Astrocyte of the spinal cord (primary cell): ENCODE measurements around the gene N4BP2.
"Not testable (repeated sequence)": the region's sequence is repeated elsewhere in the genome, so short reads cannot be mapped to it uniquely, and the experiment has no call there.

ENCODE experiments used
- DNase-seq: peaks from one replicate; pipeline ENCODE4 v3.0.0; 2011; ENCODE audit warnings: low read depth, low spot score
- H3K4me3 ChIP-seq: 2 replicates; pipeline ENCODE4 v1.5.1; 2011; ENCODE audit warnings: low read depth, mild to moderate bottlenecking, low read length, moderate library complexity
- in situ Hi-C: cut with HindIII; loops from 2 replicates; pipeline ENCODE4 v1.10.0; 2017; ENCODE audit warnings: low sequenced_read_pairs
- TF ChIP-seq, protein P1 (sequence below): IDR thresholded peaks from 2 replicates; pipeline ENCODE4 v1.5.1; 2012; ENCODE audit warnings: low read depth, mild to moderate bottlenecking, low read length, inconsistent platforms

The N4BP2 gene

DNA sequence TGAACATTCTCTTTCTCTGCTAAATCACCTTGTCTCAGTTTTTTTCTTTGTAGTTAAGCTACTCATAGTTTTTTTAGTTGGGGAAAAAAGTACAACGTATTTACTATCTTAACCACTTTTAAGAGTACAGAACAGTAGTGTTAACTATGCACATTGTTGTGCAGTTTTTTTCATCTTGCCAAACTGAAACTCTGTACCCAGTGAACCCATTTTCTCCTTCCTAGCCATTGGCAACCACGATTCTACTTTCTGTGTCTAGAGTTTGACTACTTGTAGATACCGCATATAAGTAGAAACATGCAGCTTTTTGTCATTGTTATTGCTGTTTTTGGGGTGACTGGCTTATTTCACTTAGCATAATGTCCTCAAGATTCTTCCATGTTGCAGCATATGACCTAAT lies 10.0 kb downstream of the N4BP2 start:
- no peak overlapping the region for H3K4me3 ChIP-seq
- no peak for DNase-seq
- TF ChIP-seq, protein P1, sequence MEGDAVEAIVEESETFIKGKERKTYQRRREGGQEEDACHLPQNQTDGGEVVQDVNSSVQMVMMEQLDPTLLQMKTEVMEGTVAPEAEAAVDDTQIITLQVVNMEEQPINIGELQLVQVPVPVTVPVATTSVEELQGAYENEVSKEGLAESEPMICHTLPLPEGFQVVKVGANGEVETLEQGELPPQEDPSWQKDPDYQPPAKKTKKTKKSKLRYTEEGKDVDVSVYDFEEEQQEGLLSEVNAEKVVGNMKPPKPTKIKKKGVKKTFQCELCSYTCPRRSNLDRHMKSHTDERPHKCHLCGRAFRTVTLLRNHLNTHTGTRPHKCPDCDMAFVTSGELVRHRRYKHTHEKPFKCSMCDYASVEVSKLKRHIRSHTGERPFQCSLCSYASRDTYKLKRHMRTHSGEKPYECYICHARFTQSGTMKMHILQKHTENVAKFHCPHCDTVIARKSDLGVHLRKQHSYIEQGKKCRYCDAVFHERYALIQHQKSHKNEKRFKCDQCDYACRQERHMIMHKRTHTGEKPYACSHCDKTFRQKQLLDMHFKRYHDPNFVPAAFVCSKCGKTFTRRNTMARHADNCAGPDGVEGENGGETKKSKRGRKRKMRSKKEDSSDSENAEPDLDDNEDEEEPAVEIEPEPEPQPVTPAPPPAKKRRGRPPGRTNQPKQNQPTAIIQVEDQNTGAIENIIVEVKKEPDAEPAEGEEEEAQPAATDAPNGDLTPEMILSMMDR: no peak
- in situ Hi-C loops: no loop called here

DNA sequence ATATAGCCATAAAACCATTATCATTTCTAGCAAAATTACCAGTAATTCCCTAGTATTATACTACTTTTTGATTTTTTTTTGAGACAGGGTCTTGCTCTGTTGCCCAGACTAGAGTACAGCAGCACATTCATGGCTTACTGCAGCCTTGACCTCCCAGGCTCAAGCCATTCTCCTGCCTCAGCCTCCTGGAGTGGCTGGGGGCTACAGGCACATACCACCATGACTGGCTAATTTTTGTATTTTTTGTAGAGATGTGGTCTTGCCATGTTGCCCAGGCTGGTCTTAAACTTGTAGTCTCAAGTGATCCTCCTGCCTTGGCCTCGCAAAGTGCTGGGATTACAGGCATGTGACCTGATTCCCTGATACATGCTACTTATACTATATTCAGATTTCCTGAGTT lies 13.7 kb downstream of the N4BP2 start:
- H3K4me3 ChIP-seq: no peak overlapping the region
- TF ChIP-seq, protein P1: no peak
- in situ Hi-C loops: no loop called here
- DNase-seq: no peak

DNA sequence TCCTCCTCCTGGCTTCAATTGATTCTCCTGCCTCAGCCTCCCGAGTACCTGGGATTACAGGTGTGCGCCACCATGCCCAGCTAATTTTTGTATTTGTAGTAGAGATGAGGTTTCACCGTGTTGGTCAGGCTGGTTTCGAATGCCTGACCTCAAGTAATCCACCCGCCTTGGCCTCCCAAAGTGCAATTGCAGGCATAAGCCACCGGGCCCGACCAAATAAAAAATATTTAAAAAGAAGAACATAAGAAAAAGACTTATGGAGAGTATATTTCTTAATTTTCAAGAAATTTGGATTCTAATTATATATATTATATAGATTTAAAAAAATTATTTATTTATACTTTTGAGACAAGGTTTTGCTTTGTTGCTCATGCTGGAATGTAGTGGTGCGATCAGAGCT lies 29.8 kb downstream of the N4BP2 start:
- no peak for DNase-seq
- in situ Hi-C loops: no loop called here

DNA sequence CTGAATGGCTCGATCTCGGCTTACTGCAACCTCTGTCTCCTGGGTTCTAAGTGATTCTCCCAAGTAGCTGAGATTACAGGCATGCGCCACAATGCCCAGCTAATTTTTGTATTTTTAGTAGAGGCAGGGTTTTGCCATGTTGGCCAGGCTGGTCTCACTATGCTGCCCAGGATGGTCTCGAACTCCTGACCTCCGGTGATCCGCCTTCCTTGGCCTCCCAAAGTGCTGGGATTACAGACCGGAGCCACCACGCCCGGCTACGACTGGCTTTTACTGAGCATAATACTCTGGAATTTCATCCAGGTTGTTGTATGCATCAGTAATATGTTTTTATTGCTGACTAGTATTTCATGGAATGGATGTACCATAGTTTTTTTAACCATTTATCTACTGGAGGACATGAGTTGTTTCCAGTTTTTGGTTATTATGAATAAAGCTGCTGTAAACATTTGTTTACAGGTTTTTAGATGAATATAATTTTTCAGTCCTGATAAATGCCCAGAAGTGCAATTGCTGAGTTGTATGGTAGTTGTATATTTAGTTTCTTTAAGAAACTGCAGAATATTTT lies 31.2 kb downstream of the N4BP2 start:
- TF ChIP-seq, protein P1: no peak
- DNase-seq: no peak
- in situ Hi-C loops: no loop called here

More for the DNA sequence above, 29.8 kb downstream of the N4BP2 start:
- TF ChIP-seq, protein P1: no peak
- no peak overlapping the region for H3K4me3 ChIP-seq

DNA sequence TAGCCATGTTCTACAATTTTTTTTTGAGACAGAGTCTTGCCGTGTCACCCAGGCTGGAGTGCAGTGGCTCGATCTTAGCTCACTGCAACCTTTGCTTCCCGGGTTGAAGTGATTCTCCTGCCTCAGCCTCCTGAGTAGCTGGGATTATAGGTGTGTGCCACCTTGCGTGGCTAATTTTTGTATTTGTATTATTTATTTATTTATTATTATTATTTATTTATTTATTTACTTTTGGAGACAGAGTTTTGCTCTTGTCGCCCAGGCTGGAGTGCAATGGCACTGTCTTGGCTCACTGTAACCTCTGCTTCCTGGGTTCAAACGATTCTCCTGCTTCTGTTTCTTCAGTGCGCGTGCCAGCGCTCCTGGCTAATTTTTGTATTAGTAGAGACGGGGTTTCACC lies 36.8 kb downstream of the N4BP2 start:
- DNase-seq, in situ Hi-C loops, H3K4me3 ChIP-seq: not testable (repeated sequence)

More for the DNA sequence above, 31.2 kb downstream of the N4BP2 start:
- no peak overlapping the region for H3K4me3 ChIP-seq

DNA sequence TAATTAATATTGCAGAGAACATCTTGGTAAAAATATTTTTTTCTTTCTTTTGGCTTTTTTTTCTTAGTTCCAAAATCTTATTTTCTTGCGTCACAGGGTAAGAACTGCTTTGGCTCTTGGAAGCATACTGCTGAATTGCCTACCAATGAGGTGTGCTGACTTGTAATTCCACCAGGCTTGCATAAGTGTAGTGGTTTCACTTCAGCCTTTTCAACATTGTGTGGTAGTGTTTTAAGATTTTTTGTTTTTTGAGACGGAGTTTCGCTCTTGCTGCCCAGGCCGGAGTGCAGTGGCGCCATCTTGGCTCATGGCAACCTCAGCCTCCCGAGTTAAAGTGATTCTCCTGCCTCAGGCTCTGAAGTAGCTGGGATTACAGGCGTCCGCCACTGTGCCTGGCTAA lies 42.4 kb downstream of the N4BP2 start:
- H3K4me3 ChIP-seq: no peak overlapping the region
- TF ChIP-seq, protein P1: no peak
- DNase-seq: no peak
- in situ Hi-C loops: no loop called here

DNA sequence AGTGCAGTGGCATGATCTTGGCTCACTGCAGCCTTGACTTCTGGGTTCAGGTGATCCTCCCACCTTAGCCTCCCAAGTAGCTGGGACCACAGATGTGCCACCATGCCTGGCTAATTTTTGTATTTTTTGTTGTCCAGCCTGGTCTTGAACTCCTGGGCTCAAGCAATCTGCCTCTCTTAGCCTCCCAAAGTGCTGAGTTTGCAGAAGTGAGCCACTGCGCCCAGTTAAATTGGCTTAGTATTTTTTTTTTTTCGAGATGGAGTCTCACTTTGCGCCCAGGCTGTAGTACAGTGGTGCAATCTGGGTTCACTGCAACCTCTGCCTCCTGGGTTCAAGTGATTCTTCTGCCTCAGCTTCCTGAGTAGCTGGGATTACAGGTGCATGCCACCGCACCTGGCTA lies 50.5 kb downstream of the N4BP2 start:
- in situ Hi-C loops, H3K4me3 ChIP-seq, DNase-seq: not testable (repeated sequence)

DNA sequence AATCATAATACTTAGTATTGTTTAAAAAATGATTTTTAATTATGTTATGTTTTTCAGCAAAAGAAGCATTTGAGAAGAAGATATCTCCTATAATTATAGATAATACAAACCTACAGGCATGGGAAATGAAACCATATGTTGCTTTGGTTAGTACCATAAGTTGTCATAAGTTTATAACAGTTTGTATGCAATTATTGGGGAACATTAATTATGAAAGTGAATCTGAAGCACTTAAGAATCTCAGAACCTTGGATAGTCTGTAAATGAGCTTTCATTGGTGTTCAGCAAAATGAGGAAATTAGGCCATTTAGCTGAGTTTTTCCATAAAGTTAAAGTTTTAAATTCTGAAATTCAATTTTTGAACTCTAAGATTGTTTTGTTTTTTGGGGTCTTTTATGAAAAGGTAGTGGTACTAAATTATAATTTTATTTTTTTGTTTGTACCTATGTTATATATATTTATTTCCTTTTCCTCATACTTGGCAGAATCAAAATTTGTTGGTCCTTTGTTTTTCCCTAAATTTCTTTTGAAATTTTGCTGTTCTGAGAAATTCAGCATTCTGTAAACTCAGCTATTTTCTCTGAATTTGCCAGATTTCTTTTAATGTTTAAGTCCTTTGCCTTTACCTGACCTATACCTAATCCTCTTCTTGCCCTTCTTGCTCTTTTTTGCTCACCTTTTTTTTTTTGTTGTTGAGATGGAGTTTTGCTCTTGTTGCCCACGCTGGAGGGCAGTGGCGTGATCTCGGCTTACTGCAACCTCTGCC lies 55.6 kb downstream of the N4BP2 start:
- in situ Hi-C loops: no loop called here
- TF ChIP-seq, protein P1: no peak

More for the DNA sequence above, 55.6 kb downstream of the N4BP2 start:
- H3K4me3 ChIP-seq: no peak overlapping the region
- DNase-seq: no peak
